A549 (cell line): ENCODE data around the gene ATP11A.

ENCODE experiments used
- ELK1 ChIP-seq: fragments of 150-350 bp; IDR thresholded peaks from 2 replicates; pipeline ENCODE4 v1.6.1; 2014; ENCODE audit warnings: low read depth, mild to moderate bottlenecking, low read length
- EP300 ChIP-seq, 2 experiments: fragments of >200 bp; sonication (Bioruptor Twin); formaldehyde crosslinking; IDR thresholded peaks; 2 replicates in 1 of 2; 3 replicates in 1 of 2; pipeline ENCODE4 v1.6.1; 2016 to 2017
- ESRRA ChIP-seq: fragments of 150-350 bp; IDR thresholded peaks from 2 replicates; pipeline ENCODE4 v1.6.1; 2014; ENCODE audit warnings: mild to moderate bottlenecking, low read length, borderline replicate concordance
- JUN ChIP-seq, 2 experiments: fragments of >200 bp; sonication (Bioruptor Twin); formaldehyde crosslinking; IDR thresholded peaks; 2 replicates in 1 of 2; 3 replicates in 1 of 2; pipeline ENCODE4 v1.6.1; 2016 to 2017
- KDM1A ChIP-seq: fragments of 200-600 bp; sonication (generic); IDR thresholded peaks from 2 replicates; pipeline ENCODE4 v1.6.1; 2016; ENCODE audit warnings: low read depth, mild to moderate bottlenecking
- KDM5A ChIP-seq: fragments of 200-600 bp; sonication (generic); IDR thresholded peaks from 2 replicates; pipeline ENCODE4 v1.6.1; 2016; ENCODE audit warnings: antibody characterized with exemption, mild to moderate bottlenecking
- NFE2L2 ChIP-seq: fragments of 150-350 bp; conservative IDR thresholded peaks from 2 replicates; pipeline ENCODE4 v1.6.1; 2014; ENCODE audit warnings: low read length
- POLR2A ChIP-seq: IDR thresholded peaks from 2 replicates; pipeline ENCODE4 v1.6.1; 2012; ENCODE audit warnings: mild to moderate bottlenecking, low read length
- TF ChIP-seq, protein P1 (sequence below): fragments of >200 bp; sonication (Bioruptor Twin); formaldehyde crosslinking; IDR thresholded peaks from 3 replicates; pipeline ENCODE4 v1.5.1; 2016

GRCh38 chr13:112711528-112712265 is 21.9 kb downstream of the ATP11A start:
- TF ChIP-seq POLR2A (no peak), ELK1 (no peak), JUN (IDR thresholded peaks at IDR 0.05) (no peak), ESRRA (no peak), EP300 (IDR thresholded peaks at IDR 0.05) (no peak), NFE2L2 (no peak), KDM5A (no peak), KDM1A (no peak)
- TF ChIP-seq, protein P1, sequence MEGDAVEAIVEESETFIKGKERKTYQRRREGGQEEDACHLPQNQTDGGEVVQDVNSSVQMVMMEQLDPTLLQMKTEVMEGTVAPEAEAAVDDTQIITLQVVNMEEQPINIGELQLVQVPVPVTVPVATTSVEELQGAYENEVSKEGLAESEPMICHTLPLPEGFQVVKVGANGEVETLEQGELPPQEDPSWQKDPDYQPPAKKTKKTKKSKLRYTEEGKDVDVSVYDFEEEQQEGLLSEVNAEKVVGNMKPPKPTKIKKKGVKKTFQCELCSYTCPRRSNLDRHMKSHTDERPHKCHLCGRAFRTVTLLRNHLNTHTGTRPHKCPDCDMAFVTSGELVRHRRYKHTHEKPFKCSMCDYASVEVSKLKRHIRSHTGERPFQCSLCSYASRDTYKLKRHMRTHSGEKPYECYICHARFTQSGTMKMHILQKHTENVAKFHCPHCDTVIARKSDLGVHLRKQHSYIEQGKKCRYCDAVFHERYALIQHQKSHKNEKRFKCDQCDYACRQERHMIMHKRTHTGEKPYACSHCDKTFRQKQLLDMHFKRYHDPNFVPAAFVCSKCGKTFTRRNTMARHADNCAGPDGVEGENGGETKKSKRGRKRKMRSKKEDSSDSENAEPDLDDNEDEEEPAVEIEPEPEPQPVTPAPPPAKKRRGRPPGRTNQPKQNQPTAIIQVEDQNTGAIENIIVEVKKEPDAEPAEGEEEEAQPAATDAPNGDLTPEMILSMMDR, result peak; percentile 19; the same call in 1 of the 3 replicates
